KG1 (cell line): ENCODE results near the gene TSPYL4.
"Not testable (repeated sequence)": the region's sequence is repeated elsewhere in the genome, so short reads cannot be mapped to it uniquely, and the experiment has no call there.

ENCODE experiments used
- DNase-seq: peaks from one replicate; lab custom pipeline; 2025; lab: John Stamatoyannopoulos, UW

Gene TSPYL4

GRCh38 chr6:116253505-116254296 lies at the start of gene TSPYL4:
TSS of gene TSPYL4 (minus strand) at chr6:116254075. CDS start at chr6:116254008, 67 bp downstream.
- DNase-seq: peak; percentile 83

- DNase-seq: no peak
Observed at GRCh38 chr6:116301104-116301503, 47.2 kb upstream of the TSPYL4 start.

GRCh38 chr6:116300566-116300965 lies 46.7 kb upstream of the TSPYL4 start:
- no peak for DNase-seq

- no peak for DNase-seq
Observed at GRCh38 chr6:116298973-116299372, 45.1 kb upstream of the TSPYL4 start.

GRCh38 chr6:116298273-116298672 lies 44.4 kb upstream of the TSPYL4 start:
- DNase-seq: no peak

- no peak for DNase-seq
Observed at GRCh38 chr6:116292553-116292952, 38.7 kb upstream of the TSPYL4 start.

GRCh38 chr6:116291701-116292396 lies 38.0 kb upstream of the TSPYL4 start:
- DNase-seq: no peak

GRCh38 chr6:116290799-116291198 lies 36.9 kb upstream of the TSPYL4 start:
- DNase-seq: no peak

GRCh38 chr6:116289876-116290275 lies 36.0 kb upstream of the TSPYL4 start:
- no peak for DNase-seq

- peak; percentile 38 for DNase-seq
Observed at GRCh38 chr6:116287689-116288282, 33.9 kb upstream of the TSPYL4 start.

- no peak for DNase-seq
Observed at GRCh38 chr6:116286773-116287358, 33.0 kb upstream of the TSPYL4 start.

- DNase-seq: not testable (repeated sequence)
Observed at GRCh38 chr6:116284984-116285383, 31.1 kb upstream of the TSPYL4 start.

- no peak for DNase-seq
Observed at GRCh38 chr6:116283191-116283590, 29.3 kb upstream of the TSPYL4 start.

- no peak for DNase-seq
Observed at GRCh38 chr6:116282698-116283097, 28.8 kb upstream of the TSPYL4 start.

- DNase-seq: no peak
Observed at GRCh38 chr6:116280933-116281316, 27.1 kb upstream of the TSPYL4 start.

- DNase-seq: peak; percentile 74
Observed at GRCh38 chr6:116280161-116280932, 26.5 kb upstream of the TSPYL4 start.

GRCh38 chr6:116279232-116280160 lies 25.6 kb upstream of the TSPYL4 start, which contains the start of gene TSPYL1:
TSS of gene TSPYL1 (minus strand) at chr6:116279930. CDS start at chr6:116279830, 100 bp downstream.
- peak; percentile 97 for DNase-seq

GRCh38 chr6:116278854-116279231 lies 25.0 kb upstream of the TSPYL4 start:
- DNase-seq: no peak

- no peak for DNase-seq
Observed at GRCh38 chr6:116278481-116278829, 24.6 kb upstream of the TSPYL4 start.

- no peak for DNase-seq
Observed at GRCh38 chr6:116277124-116277523, 23.2 kb upstream of the TSPYL4 start.
